GM12878 (cell line): Measurements from ENCODE around the gene IFNL3. TPM values are rescaled to one million over a fixed set of nuclear protein-coding genes. Genes with fewer than 3 reads are reported as not detected.
"Not testable (repeated sequence)": the region's sequence is repeated elsewhere in the genome, so short reads cannot be mapped to it uniquely, and the experiment has no call there.

ENCODE experiments used
- ATAC-seq: fragments of 200-7000 bp; cut with Tn5 transposase; 3 replicates; pipeline ENCODE4 v1.9.1; 2020; ENCODE audit warnings: mild to moderate bottlenecking, moderate library complexity
- BruUV-seq: library from RNA; stranded (reverse); fragments of 400-500 nt; replicated peaks from 2 replicates; lab custom pipeline; 2021; lab: Mats Ljungman, UMichigan
- CTCF ChIA-PET: fragments of 300-600 bp; sonication (Branson Sonifier 250); formaldehyde crosslinking; extraction: SDS; loops from one replicate; lab custom pipeline; 2021; ENCODE audit warnings: inconsistent platforms; lab: Yijun Ruan, JAX
- POLR2A ChIA-PET: fragments of 350-600 bp; formaldehyde crosslinking; extraction: SDS; loops from one replicate; lab custom pipeline; 2021; ENCODE audit warnings: inconsistent platforms; lab: Charles Lee
- RAD21 ChIA-PET: fragments of 300-600 bp; sonication (Branson Sonifier 250); formaldehyde crosslinking; loops from one replicate; lab custom pipeline; 2023; ENCODE audit warnings: antibody characterized with exemption; ENCODE audit not compliant: unreplicated experiment; lab: Charles Lee
- SMC1A ChIA-PET: fragments of 300-600 bp; sonication (Branson Sonifier 250); formaldehyde crosslinking; loops from one replicate; lab custom pipeline; 2023; ENCODE audit not compliant: unreplicated experiment, uncharacterized antibody; lab: Charles Lee
- DNase-seq: peaks from one replicate; pipeline ENCODE4 v3.0.0-alpha.2; 2011; ENCODE audit warnings: low read depth, low spot score
- FAIRE-seq: peaks from 3 replicates; lab custom pipeline; 2011; peaks lifted over from hg19 to GRCh38; lab: Jason Lieb, UNC
- H2AFZ ChIP-seq: 2 replicates; pipeline ENCODE4 v1.6.0; 2011; ENCODE audit warnings: low read depth, low read length, control low read depth; ENCODE audit not compliant: control insufficient read depth
- H3K27ac ChIP-seq: 2 replicates; pipeline ENCODE4 v1.5.1; 2011; ENCODE audit warnings: control low read depth; ENCODE audit not compliant: control insufficient read depth, insufficient read depth
- H3K27me3 ChIP-seq, 2 experiments: replicated peaks in 1 of 2; 2 replicates each; pipeline versions ENCODE4 v1.6.0 to v1.6.1; 2011; ENCODE audit warnings: low read length in 1 of 2; ENCODE audit not compliant: control insufficient read depth in 2 of 2, insufficient read depth in 2 of 2
- H3K36me3 ChIP-seq, 2 experiments: 2 replicates each; pipeline ENCODE4 v1.5.1; 2011; ENCODE audit warnings: low read length in 1 of 2; ENCODE audit not compliant: control insufficient read depth in 2 of 2, insufficient read depth in 2 of 2
- H3K4me1 ChIP-seq: 2 replicates; pipeline ENCODE4 v1.6.1; 2011; ENCODE audit warnings: mild to moderate bottlenecking, low read length, moderate library complexity, mixed read lengths; ENCODE audit not compliant: control insufficient read depth, insufficient read depth
- H3K4me2 ChIP-seq: 2 replicates; pipeline ENCODE4 v1.6.0; 2011; ENCODE audit warnings: control low read depth; ENCODE audit not compliant: control insufficient read depth, insufficient read depth
- H3K4me3 ChIP-seq: fragments of 200-600 bp; sonication (generic); 2 replicates; pipeline ENCODE4 v1.5.1; 2016
- H3K79me2 ChIP-seq: 2 replicates; pipeline ENCODE4 v1.6.0; 2011; ENCODE audit warnings: low read length; ENCODE audit not compliant: control insufficient read depth, insufficient read depth
- H3K9ac ChIP-seq: 2 replicates; pipeline ENCODE4 v1.8.0; 2011; ENCODE audit warnings: low read length, control low read depth, mixed read lengths; ENCODE audit not compliant: control insufficient read depth, insufficient read depth
- H3K9me3 ChIP-seq: replicated peaks from 3 replicates; pipeline ENCODE4 v1.5.1; 2011; ENCODE audit warnings: mild to moderate bottlenecking, low read length; ENCODE audit not compliant: control insufficient read depth, insufficient read depth
- H4K20me1 ChIP-seq: 2 replicates; pipeline ENCODE4 v1.6.0; 2011; ENCODE audit not compliant: control insufficient read depth, insufficient read depth
- ATF2 ChIP-seq: IDR thresholded peaks from 2 replicates; pipeline ENCODE4 v1.6.1; 2012; ENCODE audit warnings: low read length, inconsistent platforms
- ZBED1 ChIP-seq: IDR thresholded peaks from 2 replicates; pipeline ENCODE4 v1.6.1; 2016; ENCODE audit warnings: borderline replicate concordance
- ZBTB40 ChIP-seq: fragments of 450-650 bp; IDR thresholded peaks from 2 replicates; pipeline ENCODE4 v1.6.1; 2016; ENCODE audit warnings: mild to moderate bottlenecking, moderate library complexity, borderline replicate concordance
- WGBS: methylation state at CpG from one replicate; pipeline ENCODE4 v1.1.6; 2016; ENCODE audit warnings: low lambda C conversion rate; ENCODE audit not compliant: insufficient replicate concordance, insufficient coverage; ENCODE audit errors: missing lambda C conversion rate; 5-methylcytosine and 5-hydroxymethylcytosine counted together
- in situ Hi-C: fragments of 300-500 bp; cut with MboI; formaldehyde crosslinking; loops from 9 replicates; pipeline ENCODE4 v1.14.3; 2018; ENCODE audit warnings: mixed read lengths
- intact Hi-C: fragments of 100-400 bp; cut with micrococcal nuclease; formaldehyde crosslinking; loops from one replicate; pipeline ENCODE4 v1.14.2; 2022; ENCODE audit not compliant: unreplicated experiment
- polyA plus RNA-seq, 11 experiments: library from polyadenylated mRNA; depleted of rRNA in 4 of 11; unstranded in 6 of 11; stranded (reverse) in 5 of 11; fragments of >200 nt; fragmentation: Nextera tagmentation in 4 of 11; fragmentation: Illumina TruSeq in 1 of 11; extraction: Ambion mirVana in 4 of 11; extraction: Trizol in 1 of 11; gene quantifications; 1 replicate in 1 of 11; 2 replicates in 10 of 11; pipeline versions ENCODE4 v1.2.1 to v1.2.3, GENCODE V29; 2011 to 2016; ENCODE audit warnings: inconsistent platforms in 2 of 11, missing spikeins in 2 of 11, low read depth in 1 of 11
- total RNA-seq, 4 experiments: library from RNA; depleted of rRNA in 3 of 4; stranded (reverse); fragments of >200 nt in 3 of 4; fragmentation: Illumina TruSeq in 1 of 4; extraction: Trizol in 1 of 4; gene quantifications; 2 replicates each; pipeline versions ENCODE4 v1.2.1 to v1.2.3, GENCODE V29; 2013 to 2021

IFNL3 gene
- total and polyA plus RNA-seq, 10 of the 15 experiments (the other 5 are each of a cell fraction or from before 2014, with no cell fraction given) = not detected

- TF ChIP-seq ZBTB40 (no peak), ATF2 (no peak), ZBED1 (no peak)
These were observed 25.4 kb upstream of the IFNL3 start (continued) for GRCh38 chr19:39270036-39270871.

- H3K27me3 ChIP-seq, H3K9me3 ChIP-seq, POLR2A ChIA-PET, H3K4me2 ChIP-seq, H3K36me3 ChIP-seq, RAD21 ChIA-PET, CTCF ChIA-PET, H3K27ac ChIP-seq, DNase-seq, ATAC-seq, H2AFZ ChIP-seq, H3K9ac ChIP-seq, H3K4me1 ChIP-seq, FAIRE-seq, SMC1A ChIA-PET, H3K4me3 ChIP-seq, H3K79me2 ChIP-seq, H4K20me1 ChIP-seq, in situ Hi-C loops, BruUV-seq, intact Hi-C loops: not testable (repeated sequence)
- 31% methylated on average over 7 of the region's 10 CpGs for WGBS
These were observed 24.6 kb upstream of the IFNL3 start for GRCh38 chr19:39269369-39269768.

- H3K4me2 ChIP-seq, RAD21 ChIA-PET, H4K20me1 ChIP-seq, H3K4me1 ChIP-seq, H3K4me3 ChIP-seq, H2AFZ ChIP-seq, H3K27me3 ChIP-seq, H3K36me3 ChIP-seq, in situ Hi-C loops, CTCF ChIA-PET, POLR2A ChIA-PET, H3K9ac ChIP-seq, H3K79me2 ChIP-seq, DNase-seq, SMC1A ChIA-PET, BruUV-seq, H3K27ac ChIP-seq, intact Hi-C loops, H3K9me3 ChIP-seq: not testable (repeated sequence)
- ATAC-seq (peak; percentile 22; the same call in 1 of the 3 replicates), FAIRE-seq (peak; percentile 18)
- WGBS = 64% methylated on average over 10 of the region's 10 CpGs
These were observed 23.9 kb upstream of the IFNL3 start for GRCh38 chr19:39268531-39269223.
